ENCODE results near the gene ENPP5.

Gene ENPP5

DNA sequence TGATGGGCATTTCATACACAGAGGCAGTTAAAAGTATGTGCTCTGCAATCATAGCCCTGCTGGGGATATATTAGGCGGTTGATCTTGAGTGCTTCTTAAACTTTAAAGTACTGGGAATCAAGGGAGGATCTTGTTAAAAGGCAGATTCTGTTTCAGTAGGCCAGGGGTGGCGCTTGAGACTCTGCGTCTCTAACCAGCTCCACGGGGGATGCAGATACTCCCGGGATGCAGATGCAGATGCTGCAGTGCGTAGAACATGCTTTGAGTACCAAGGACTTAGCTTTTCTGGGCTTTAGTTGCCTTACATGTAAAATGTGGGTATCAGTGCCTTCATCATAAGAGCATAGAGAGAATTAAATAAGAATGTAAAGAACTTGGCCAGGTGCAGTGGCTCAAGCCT lies 44.4 kb upstream of the ENPP5 start:
- no peak for DNase-seq (ENCODE audit: low read depth)
- TF ChIP-seq, protein P1, sequence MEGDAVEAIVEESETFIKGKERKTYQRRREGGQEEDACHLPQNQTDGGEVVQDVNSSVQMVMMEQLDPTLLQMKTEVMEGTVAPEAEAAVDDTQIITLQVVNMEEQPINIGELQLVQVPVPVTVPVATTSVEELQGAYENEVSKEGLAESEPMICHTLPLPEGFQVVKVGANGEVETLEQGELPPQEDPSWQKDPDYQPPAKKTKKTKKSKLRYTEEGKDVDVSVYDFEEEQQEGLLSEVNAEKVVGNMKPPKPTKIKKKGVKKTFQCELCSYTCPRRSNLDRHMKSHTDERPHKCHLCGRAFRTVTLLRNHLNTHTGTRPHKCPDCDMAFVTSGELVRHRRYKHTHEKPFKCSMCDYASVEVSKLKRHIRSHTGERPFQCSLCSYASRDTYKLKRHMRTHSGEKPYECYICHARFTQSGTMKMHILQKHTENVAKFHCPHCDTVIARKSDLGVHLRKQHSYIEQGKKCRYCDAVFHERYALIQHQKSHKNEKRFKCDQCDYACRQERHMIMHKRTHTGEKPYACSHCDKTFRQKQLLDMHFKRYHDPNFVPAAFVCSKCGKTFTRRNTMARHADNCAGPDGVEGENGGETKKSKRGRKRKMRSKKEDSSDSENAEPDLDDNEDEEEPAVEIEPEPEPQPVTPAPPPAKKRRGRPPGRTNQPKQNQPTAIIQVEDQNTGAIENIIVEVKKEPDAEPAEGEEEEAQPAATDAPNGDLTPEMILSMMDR (IDR thresholded peaks at IDR 0.05; ENCODE audit: control insufficient read depth, extremely low read depth, insufficient read depth) = no peak
- H3K4me3 ChIP-seq (ENCODE audit: low read depth, low read length) = no peak overlapping the region

DNA sequence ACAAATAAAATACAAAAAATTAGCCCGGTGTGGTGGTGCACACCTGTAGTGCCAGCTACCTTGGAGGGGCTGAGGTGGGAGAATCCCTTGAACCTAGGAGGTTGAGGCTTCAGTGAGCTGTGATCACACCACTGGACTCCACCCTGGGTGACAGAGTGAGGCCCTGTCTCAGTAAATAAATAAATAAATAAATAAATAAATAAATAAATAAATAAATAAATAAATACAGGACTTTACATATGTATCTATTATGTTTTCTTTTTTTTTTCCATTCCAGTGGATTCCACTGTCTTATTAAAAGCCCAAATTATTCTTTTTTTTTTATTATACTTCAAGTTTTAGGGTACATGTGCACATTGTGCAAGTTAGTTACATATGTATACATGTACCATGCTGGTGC lies 41.1 kb upstream of the ENPP5 start:
- no peak overlapping the region for H3K4me3 ChIP-seq (ENCODE audit: low read depth, low read length)
- DNase-seq (ENCODE audit: low read depth) = no peak
- TF ChIP-seq, protein P1 (IDR thresholded peaks at IDR 0.05; ENCODE audit: control insufficient read depth, extremely low read depth, insufficient read depth) = no peak

GRCh38 chr6:46210294-46210693 lies 39.5 kb upstream of the ENPP5 start:
- no peak overlapping the region for H3K4me3 ChIP-seq (ENCODE audit: low read depth, low read length)
- no peak for DNase-seq (ENCODE audit: low read depth)
- TF ChIP-seq, protein P1 (IDR thresholded peaks at IDR 0.05; ENCODE audit: control insufficient read depth, extremely low read depth, insufficient read depth) = no peak

DNA sequence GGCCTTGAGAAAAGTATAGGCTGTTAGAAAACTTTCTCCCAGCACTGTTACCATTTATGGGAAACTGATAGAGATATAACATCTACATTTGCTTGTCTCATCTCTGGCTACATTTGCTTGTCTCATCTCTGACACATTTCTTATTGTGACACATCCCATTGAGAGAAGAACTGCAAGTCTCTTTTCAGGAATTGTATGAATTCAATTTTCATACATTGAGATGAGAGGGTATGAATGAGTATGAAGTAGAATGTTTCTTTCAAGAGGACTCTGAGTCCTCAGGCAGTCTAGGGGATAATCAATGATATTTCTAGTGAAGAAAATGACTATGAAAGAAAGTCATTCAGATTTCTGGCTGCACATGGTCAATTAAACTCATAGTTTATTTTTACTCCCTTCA lies 37.5 kb upstream of the ENPP5 start:
- TF ChIP-seq, protein P1 (IDR thresholded peaks at IDR 0.05; ENCODE audit: control insufficient read depth, extremely low read depth, insufficient read depth) = no peak
- no peak overlapping the region for H3K4me3 ChIP-seq (ENCODE audit: low read depth, low read length)
- DNase-seq (ENCODE audit: low read depth) = no peak

DNA sequence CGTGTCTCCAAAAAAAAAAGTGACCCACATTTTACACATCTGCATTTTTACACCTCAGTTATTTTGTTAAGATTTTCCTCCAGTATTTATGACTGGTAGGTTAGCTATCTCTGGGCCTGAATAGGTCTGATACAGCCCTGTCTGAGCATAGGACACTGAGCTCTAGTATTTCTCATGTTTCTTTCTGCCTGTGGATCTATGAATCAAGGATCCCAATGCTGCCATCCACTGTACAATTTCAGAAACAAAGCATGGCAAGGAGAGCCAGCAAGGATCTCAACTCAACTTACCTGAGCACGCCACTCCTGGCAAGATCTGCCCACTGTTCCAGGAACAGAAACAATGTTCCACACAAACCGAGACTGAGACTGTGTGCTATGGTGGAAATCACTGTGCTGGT lies 36.4 kb upstream of the ENPP5 start:
- DNase-seq (ENCODE audit: low read depth) = peak; percentile 10
- TF ChIP-seq, protein P1 (IDR thresholded peaks at IDR 0.05; ENCODE audit: control insufficient read depth, extremely low read depth, insufficient read depth) = peak; percentile 40
- H3K4me3 ChIP-seq (ENCODE audit: low read depth, low read length) = no peak overlapping the region

DNA sequence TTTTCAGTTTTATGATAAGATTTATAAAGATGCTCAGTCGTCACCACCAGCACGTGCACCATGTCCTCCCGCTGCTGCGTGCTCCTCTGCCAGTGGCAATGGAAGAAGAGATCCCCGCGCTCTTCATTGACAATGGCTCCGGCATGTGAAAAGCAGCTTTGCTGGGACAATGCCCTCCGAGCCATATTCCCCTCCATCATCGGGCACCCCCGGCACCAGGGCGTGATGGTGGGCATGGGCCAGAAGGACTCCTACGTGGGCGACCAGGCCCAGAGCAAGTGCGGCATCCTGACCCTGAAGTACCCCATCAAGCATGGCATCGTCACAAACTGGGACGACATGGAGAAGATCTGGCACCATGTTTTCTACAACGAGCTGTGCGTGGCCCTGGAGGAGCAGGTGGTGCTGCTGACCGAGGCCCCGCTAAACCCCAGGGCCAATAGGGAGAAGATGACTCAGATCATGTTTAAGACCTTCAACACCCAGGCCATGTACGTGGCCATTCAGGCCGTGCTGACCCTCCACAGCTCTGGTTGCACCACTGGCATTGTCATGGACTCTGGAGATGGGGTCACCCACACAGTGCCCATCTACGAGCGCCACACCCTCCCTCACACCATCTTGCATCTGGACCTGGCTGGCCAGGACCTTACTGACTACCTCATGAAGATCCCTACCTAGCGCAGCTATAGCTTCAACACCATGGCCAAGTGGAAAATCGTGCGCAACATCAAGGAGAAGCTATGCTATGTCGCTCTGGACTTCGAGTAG lies 34.3 kb upstream of the ENPP5 start:
- TF ChIP-seq, protein P1 (IDR thresholded peaks at IDR 0.05; ENCODE audit: control insufficient read depth, extremely low read depth, insufficient read depth) = no peak
- H3K4me3 ChIP-seq (ENCODE audit: low read depth, low read length) = no peak overlapping the region
- no peak for DNase-seq (ENCODE audit: low read depth)

Measured in LNCaP clone FGC (cell line).